T-cell (primary cell): ENCODE results near the gene GRIN3B. TPM values are rescaled to one million over a fixed set of nuclear protein-coding genes. Genes with fewer than 3 reads are reported as not detected.

Source experiments
- ATAC-seq, 4 experiments: fragments of 200-7000 bp in 3 of 4; fragments of 150-1000 bp in 1 of 4; cut with Tn5 transposase; replicated peaks in 1 of 4; 1 replicate in 3 of 4; 2 replicates in 1 of 4; pipeline ENCODE4 v1.10.0; 2021; ENCODE audit warnings: moderate library complexity in 3 of 4, mild to moderate bottlenecking in 2 of 4, moderate number of reproducible peaks in 1 of 4
- CTCF ChIA-PET, 2 donors: fragments of 300-600 bp; sonication (Branson Sonifier 250); formaldehyde crosslinking; loops; one replicate each; lab custom pipeline; 2022; ENCODE audit warnings: antibody characterized with exemption in 2 of 2; lab: Charles Lee
- POLR2A ChIA-PET, 2 donors: fragments of 300-600 bp; sonication (Branson Sonifier 250); formaldehyde crosslinking; loops; one replicate each; lab custom pipeline; 2022; ENCODE audit warnings: antibody characterized with exemption in 2 of 2; lab: Charles Lee
- DNase-seq, 35 experiments: peaks; one replicate each; pipeline versions ENCODE4 v3.0.0 to v3.0.0-alpha.2; 2013 to 2023
- H3K27ac ChIP-seq: one replicate; pipeline ENCODE4 v1.5.1; 2013; ENCODE audit warnings: low read length
- H3K27me3 ChIP-seq, 2 experiments: replicated peaks in 1 of 2; 1 replicate in 1 of 2; 2 replicates in 1 of 2; pipeline versions ENCODE4 v1.6.1 to v1.7.0; 2013; ENCODE audit warnings: low read length in 1 of 2, mixed read lengths in 1 of 2; ENCODE audit not compliant: control insufficient read depth in 2 of 2, insufficient read depth in 2 of 2; ENCODE audit errors: extremely low read depth in 1 of 2
- H3K36me3 ChIP-seq, 2 donors: 1 replicate in 1 of 2; 2 replicates in 1 of 2; pipeline versions ENCODE4 v1.6.1 to v1.7.0; 2013; ENCODE audit warnings: low read length in 1 of 2; ENCODE audit not compliant: control insufficient read depth in 2 of 2, insufficient read depth in 1 of 2; ENCODE audit errors: extremely low read depth in 1 of 2
- H3K4me1 ChIP-seq, 2 experiments: 1 replicate in 1 of 2; 2 replicates in 1 of 2; pipeline versions ENCODE4 v1.6.1 to v1.7.0; 2013; ENCODE audit warnings: low read length in 2 of 2, mixed read lengths in 1 of 2; ENCODE audit not compliant: insufficient read depth in 2 of 2, control insufficient read depth in 1 of 2; ENCODE audit errors: extremely low read depth in 1 of 2
- H3K4me3 ChIP-seq, 2 donors: 1 replicate in 1 of 2; 2 replicates in 1 of 2; pipeline versions ENCODE4 v1.5.1 to v1.7.0; 2013; ENCODE audit warnings: mild to moderate bottlenecking in 2 of 2, low read length in 1 of 2, moderate library complexity in 1 of 2; ENCODE audit not compliant: control insufficient read depth in 1 of 2; ENCODE audit errors: extremely low read depth in 1 of 2
- H3K9me3 ChIP-seq: 2 replicates; pipeline ENCODE4 v1.7.0; 2013
- H3K27ac Mint-ChIP-seq, 2 donors: one replicate each; pipeline ENCODE4 v1.8.0; 2020 to 2021; ENCODE audit warnings: mild to moderate bottlenecking in 2 of 2, mixed read lengths in 2 of 2
- H3K27me3 Mint-ChIP-seq, 2 donors: one replicate each; pipeline ENCODE4 v1.8.0; 2021 to 2022; ENCODE audit warnings: mixed read lengths in 2 of 2
- H3K36me3 Mint-ChIP-seq: one replicate; pipeline ENCODE4 v1.8.0; 2021; ENCODE audit warnings: mixed read lengths
- H3K4me1 Mint-ChIP-seq, 3 donors: one replicate each; pipeline ENCODE4 v1.8.0; 2020 to 2022; ENCODE audit warnings: mixed read lengths in 3 of 3, mild to moderate bottlenecking in 1 of 3
- H3K4me3 Mint-ChIP-seq, 3 donors: one replicate each; pipeline ENCODE4 v1.8.0; 2020 to 2022; ENCODE audit warnings: mild to moderate bottlenecking in 3 of 3, mixed read lengths in 3 of 3, moderate library complexity in 3 of 3
- H3K9me3 Mint-ChIP-seq, 3 donors: one replicate each; pipeline ENCODE4 v1.8.0; 2020 to 2022; ENCODE audit warnings: mixed read lengths in 3 of 3
- WGBS: methylation state at CpG from one replicate; pipeline ENCODE4 v1.1.5; 2013; ENCODE audit warnings: missing lambda C conversion rate; ENCODE audit not compliant: insufficient coverage; 5-methylcytosine and 5-hydroxymethylcytosine counted together
- total RNA-seq, 35 experiments: library from RNA in 6 of 35; stranded (reverse) in 6 of 35; fragments of 120-200 nt in 1 of 35; gene quantifications; one replicate each; pipeline versions ENCODE4 v1.2.1 to v1.2.4 and lab custom pipeline; 2013 to 2026

Gene GRIN3B
- total RNA-seq, 5 donors from 2014 or later (not counting 1 experiment from before 2014, with no cell fraction given) = 0.07 to 0.44 (median 0.09) TPM; not detected in 2

DNA sequence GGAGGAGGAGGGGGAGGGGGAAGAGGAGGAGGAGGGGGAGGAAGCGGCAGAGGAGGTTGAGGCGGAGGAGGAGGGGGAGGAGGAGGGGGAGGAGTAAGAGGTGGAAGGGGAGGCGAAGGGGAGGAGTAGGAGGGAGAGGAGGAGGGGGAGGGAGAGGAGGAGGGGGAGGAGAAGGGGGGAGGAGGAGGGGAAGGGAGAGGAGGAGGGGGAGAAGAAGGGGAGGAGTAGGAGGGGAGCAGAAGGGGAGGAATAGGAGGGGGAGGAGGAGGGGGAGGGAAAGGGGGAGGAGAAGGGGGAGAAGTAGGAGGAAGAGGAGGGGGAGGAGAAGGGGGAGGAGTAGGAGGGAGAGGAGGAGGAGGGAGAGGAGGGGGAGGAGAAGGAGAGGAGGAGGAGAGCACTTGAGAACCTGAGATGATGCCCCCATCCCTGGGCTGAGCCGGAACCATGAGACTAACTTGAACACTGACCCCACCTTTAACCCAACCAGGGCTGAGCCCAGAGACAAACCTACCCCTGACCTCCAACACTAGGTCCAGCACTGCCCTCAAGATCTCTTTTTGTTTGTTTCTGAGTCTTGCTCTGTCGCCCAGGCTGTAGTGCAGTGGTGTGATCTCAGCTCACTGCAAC, 52.2 kb downstream of the GRIN3B start:
- Mint-ChIP-seq H3K27ac (peak overlapping the region; percentile 34 to 39), H3K36me3 (peaks cover 25% of the 10 kb centered on the region), H3K9me3 (no peaks in the 10 kb centered on the region), H3K4me1 (peaks cover 13 to 22% (median 13%) of the 10 kb centered on the region in 3 donors), H3K27me3 (no peaks in the 10 kb centered on the region), H3K4me3 (no peak overlapping the region)
- H3K9me3 ChIP-seq = no peaks in the 10 kb centered on the region
- DNase-seq (no peak), ATAC-seq (no peak)
- CTCF ChIA-PET = no interaction called here
- H3K4me3 ChIP-seq = no peak overlapping the region
- peaks cover 0 to 13% of the 10 kb centered on the region in 2 experiments for H3K4me1 ChIP-seq
- peaks cover 18 to 28% of the 10 kb centered on the region in 2 donors for H3K36me3 ChIP-seq
- no CpG with 5 or more reads among the region's 5 CpGs for WGBS
- POLR2A ChIA-PET = no interaction called here
- no peak overlapping the region for H3K27ac ChIP-seq
- H3K27me3 ChIP-seq = no peaks in the 10 kb centered on the region

DNA sequence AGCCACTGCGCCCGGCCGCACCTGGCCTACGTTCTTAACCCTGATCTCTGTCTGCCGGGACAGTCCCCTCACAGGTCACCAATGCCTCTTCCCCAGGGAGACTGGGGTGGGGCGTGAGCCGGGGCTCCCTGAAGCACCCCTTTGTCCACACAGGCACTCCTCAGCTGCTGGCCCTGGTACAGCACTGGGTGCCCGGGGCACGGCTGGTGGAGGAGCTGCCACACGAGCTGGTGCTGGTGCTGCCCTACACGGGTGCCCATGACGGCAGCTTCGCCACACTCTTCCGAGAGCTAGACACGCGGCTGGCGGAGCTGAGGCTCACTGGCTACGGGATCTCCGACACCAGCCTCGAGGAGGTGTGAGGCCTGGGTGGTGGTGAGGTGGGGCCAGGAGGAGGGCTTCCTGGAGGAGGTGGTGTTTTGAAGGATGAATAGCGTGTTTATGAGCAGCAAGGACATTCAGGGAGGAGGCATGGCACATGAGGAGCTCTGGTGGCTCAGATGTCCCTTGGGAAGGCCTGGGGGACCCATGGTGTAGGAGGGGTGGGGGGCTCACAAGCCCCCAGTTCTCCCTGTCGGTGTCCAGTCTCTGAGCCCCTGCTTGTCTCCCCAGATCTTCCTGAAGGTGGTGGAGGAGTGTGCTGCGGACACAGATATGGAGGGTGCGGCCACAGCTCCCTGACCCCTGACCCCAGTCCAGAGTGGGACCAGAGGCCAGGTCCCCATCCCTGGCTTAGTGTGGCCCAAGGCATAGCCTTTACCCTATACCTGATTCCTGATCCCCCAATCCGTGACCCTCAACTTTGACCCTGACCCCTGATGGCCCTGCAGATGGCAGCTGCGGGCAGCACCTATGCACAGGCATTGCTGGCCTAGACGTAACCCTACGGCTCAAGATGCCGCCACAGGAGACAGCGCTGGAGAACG, 53.2 kb downstream of the GRIN3B start:
- no peak overlapping the region for H3K4me3 ChIP-seq
- WGBS = 96% methylated on average over 30 of the region's 31 CpGs
- H3K9me3 ChIP-seq = no peaks in the 10 kb centered on the region
- ChIA-PET CTCF (interaction anchor here in 1 of 2 donors (0.5 kb wide), 1 partner anchor 10 kb away, joined by 4 read pairs; no protein-coding TSS in a partner anchor), POLR2A (no interaction called here)
- Mint-ChIP-seq H3K4me1 (peaks cover 23 to 32% (median 23%) of the 10 kb centered on the region in 3 donors), H3K4me3 (no peak overlapping the region), H3K9me3 (no peaks in the 10 kb centered on the region), H3K36me3 (peaks cover 31% of the 10 kb centered on the region), H3K27me3 (no peaks in the 10 kb centered on the region), H3K27ac (peak overlapping the region; percentile 34 to 39)
- H3K27me3 ChIP-seq = no peaks in the 10 kb centered on the region
- no peak for ATAC-seq
- no peak overlapping the region for H3K27ac ChIP-seq
- DNase-seq = no peak
- H3K4me1 ChIP-seq = peaks cover 0 to 22% of the 10 kb centered on the region in 2 experiments
- peaks cover 17 to 24% of the 10 kb centered on the region in 2 donors for H3K36me3 ChIP-seq

DNA sequence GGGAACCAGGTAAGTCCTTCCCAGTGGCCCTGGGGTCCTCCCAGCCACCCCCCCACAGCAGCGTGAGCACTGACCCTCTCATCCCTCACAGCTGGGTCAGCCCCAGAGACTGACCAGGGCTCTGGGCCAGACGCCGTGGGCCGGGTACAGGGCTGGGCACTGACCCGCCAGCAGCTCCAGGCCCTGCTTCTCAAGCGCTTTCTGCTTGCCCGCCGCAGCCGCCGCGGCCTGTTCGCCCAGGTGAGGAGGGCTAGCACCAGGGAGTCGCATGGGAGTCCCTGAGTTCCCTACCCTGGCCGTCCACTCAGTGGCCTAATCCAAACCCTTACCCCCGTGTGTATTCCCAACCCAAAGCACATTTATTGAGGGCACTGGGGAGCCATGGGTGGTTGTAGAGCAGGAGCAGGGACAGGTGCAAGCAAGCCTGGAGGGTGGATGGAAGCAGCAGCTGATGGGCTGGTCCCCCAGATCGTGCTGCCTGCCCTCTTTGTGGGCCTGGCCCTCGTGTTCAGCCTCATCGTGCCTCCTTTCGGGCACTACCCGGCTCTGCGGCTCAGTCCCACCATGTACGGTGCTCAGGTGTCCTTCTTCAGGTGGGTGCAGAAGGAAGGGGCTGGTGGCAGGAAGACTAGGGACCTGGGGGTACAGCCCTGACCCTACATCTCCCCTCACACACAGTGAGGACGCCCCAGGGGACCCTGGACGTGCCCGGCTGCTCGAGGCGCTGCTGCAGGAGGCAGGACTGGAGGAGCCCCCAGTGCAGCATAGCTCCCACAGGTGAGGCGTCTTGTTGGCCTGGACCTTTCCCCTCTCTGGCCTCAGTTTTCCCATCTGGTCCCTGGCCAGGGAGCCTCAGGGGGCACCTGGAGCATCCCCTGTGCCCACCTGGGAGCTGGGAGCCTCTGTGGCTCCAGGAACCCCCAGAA, 54.1 kb downstream of the GRIN3B start:
- no peak overlapping the region for H3K27ac ChIP-seq
- H3K36me3 ChIP-seq = peaks cover 20 to 25% of the 10 kb centered on the region in 2 donors
- DNase-seq (no peak), ATAC-seq (no peak)
- H3K4me1 Mint-ChIP-seq = peaks cover 23 to 34% (median 25%) of the 10 kb centered on the region in 3 donors
- no peak overlapping the region for H3K4me3 ChIP-seq
- ChIA-PET POLR2A (no interaction called here), CTCF (no interaction called here)
- no peak overlapping the region for H3K27ac Mint-ChIP-seq
- peaks cover 0 to 27% of the 10 kb centered on the region in 2 experiments for H3K4me1 ChIP-seq
- peaks cover 33% of the 10 kb centered on the region for H3K36me3 Mint-ChIP-seq
- no peaks in the 10 kb centered on the region for H3K27me3 Mint-ChIP-seq
- 91% methylated on average over 12 of the region's 28 CpGs for WGBS
- H3K9me3 ChIP-seq = no peaks in the 10 kb centered on the region
- no peak overlapping the region for H3K4me3 Mint-ChIP-seq
- no peaks in the 10 kb centered on the region for H3K27me3 ChIP-seq
- no peaks in the 10 kb centered on the region for H3K9me3 Mint-ChIP-seq

DNA sequence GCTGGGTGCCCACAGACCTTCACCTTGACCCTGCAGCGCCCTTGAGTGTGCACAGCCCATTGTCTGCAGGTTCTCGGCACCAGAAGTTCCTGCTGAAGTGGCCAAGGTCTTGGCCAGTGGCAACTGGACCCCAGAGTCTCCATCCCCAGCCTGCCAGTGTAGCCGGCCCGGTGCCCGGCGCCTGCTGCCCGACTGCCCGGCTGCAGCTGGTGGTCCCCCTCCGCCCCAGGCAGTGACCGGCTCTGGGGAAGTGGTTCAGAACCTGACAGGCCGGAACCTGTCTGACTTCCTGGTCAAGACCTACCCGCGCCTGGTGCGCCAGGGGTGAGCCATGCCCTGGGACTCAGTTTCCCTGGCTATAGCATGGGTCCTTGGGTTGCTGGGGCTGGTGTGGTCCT, 54.8 kb downstream of the GRIN3B start:
- H3K4me1 Mint-ChIP-seq = peaks cover 23 to 34% (median 25%) of the 10 kb centered on the region in 3 donors
- peaks cover 20 to 25% of the 10 kb centered on the region in 2 donors for H3K36me3 ChIP-seq
- peaks cover 33% of the 10 kb centered on the region for H3K36me3 Mint-ChIP-seq
- no peaks in the 10 kb centered on the region for H3K27me3 ChIP-seq
- DNase-seq (no peak), ATAC-seq (no peak)
- ChIA-PET CTCF (no interaction called here), POLR2A (no interaction called here)
- H3K27me3 Mint-ChIP-seq = no peaks in the 10 kb centered on the region
- no peak overlapping the region for H3K4me3 Mint-ChIP-seq
- H3K4me1 ChIP-seq = peaks cover 0 to 27% of the 10 kb centered on the region in 2 experiments
- WGBS = 89% methylated on average over 13 of the region's 14 CpGs
- no peak overlapping the region for H3K4me3 ChIP-seq
- no peak overlapping the region for H3K27ac Mint-ChIP-seq
- H3K9me3 Mint-ChIP-seq = no peaks in the 10 kb centered on the region
- no peaks in the 10 kb centered on the region for H3K9me3 ChIP-seq
- no peak overlapping the region for H3K27ac ChIP-seq

DNA sequence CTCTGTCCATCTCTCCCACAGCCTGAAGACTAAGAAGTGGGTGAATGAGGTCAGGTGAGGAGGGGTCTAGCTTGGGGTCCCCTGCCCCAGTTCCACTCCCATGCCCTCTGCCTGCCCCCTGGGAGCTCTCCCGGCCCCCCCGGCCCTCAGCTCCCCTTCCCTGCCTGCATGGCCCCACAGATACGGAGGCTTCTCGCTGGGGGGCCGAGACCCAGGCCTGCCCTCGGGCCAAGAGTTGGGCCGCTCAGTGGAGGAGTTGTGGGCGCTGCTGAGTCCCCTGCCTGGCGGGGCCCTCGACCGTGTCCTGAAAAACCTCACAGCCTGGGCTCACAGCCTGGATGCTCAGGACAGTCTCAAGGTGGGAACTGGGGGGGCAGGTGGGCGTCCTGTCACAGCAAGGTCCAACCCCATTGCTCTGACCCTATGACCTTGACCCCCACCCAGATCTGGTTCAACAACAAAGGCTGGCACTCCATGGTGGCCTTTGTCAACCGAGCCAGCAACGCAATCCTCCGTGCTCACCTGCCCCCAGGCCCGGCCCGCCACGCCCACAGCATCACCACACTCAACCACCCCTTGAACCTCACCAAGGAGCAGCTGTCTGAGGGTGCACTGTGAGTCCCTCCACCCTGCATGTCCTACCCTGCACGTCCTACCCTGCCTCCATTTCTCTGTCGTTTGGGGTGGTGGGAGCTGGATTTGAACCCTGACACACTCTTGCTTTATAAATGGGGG, 55.8 kb downstream of the GRIN3B start:
- Mint-ChIP-seq H3K4me3 (no peak overlapping the region), H3K27ac (peak overlapping the region; percentile 27 to 73), H3K4me1 (peaks cover 23 to 34% (median 25%) of the 10 kb centered on the region in 3 donors), H3K9me3 (no peaks in the 10 kb centered on the region), H3K36me3 (peaks cover 33% of the 10 kb centered on the region), H3K27me3 (no peaks in the 10 kb centered on the region)
- CTCF ChIA-PET = no interaction called here
- ATAC-seq = no peak
- H3K9me3 ChIP-seq = no peaks in the 10 kb centered on the region
- peaks cover 0 to 27% of the 10 kb centered on the region in 2 experiments for H3K4me1 ChIP-seq
- H3K36me3 ChIP-seq = peaks cover 20 to 25% of the 10 kb centered on the region in 2 donors
- POLR2A ChIA-PET = no interaction called here
- WGBS = 96% methylated on average over 15 of the region's 20 CpGs
- no peak overlapping the region for H3K27ac ChIP-seq
- H3K4me3 ChIP-seq = peak overlapping the region in 1 of 2 donors; percentile 10
- H3K27me3 ChIP-seq = no peaks in the 10 kb centered on the region
- DNase-seq = no peak
